Trophoblast cell (in vitro differentiated cells and primary cell): ENCODE measurements around the gene PURB.

Experiments
- DNase-seq, 2 donors: peaks; one replicate each; pipeline ENCODE4 v3.0.0-alpha.2; 2016
- H2AFZ ChIP-seq: 2 replicates; pipeline ENCODE4 v1.6.1; 2013; ENCODE audit warnings: low read length, moderate library complexity, mild to moderate bottlenecking; ENCODE audit not compliant: insufficient read depth, poor library complexity
- H2AK5ac ChIP-seq: 2 replicates; pipeline ENCODE4 v1.6.1; 2013; ENCODE audit warnings: mild to moderate bottlenecking, low read length
- H2BK120ac ChIP-seq: 2 replicates; pipeline ENCODE4 v1.6.1; 2013; ENCODE audit warnings: low read length, mild to moderate bottlenecking, moderate library complexity; ENCODE audit not compliant: insufficient read depth, poor library complexity
- H2BK12ac ChIP-seq: 2 replicates; pipeline ENCODE4 v1.6.1; 2013; ENCODE audit warnings: mild to moderate bottlenecking, low read length, moderate library complexity
- H2BK5ac ChIP-seq: 2 replicates; pipeline ENCODE4 v1.6.1; 2013; ENCODE audit warnings: low read length, low read depth, moderate library complexity, mild to moderate bottlenecking; ENCODE audit not compliant: poor library complexity
- H3K14ac ChIP-seq: 2 replicates; pipeline ENCODE4 v1.6.1; 2013; ENCODE audit warnings: mild to moderate bottlenecking, low read length
- H3K18ac ChIP-seq: 2 replicates; pipeline ENCODE4 v1.6.1; 2013; ENCODE audit warnings: mild to moderate bottlenecking, low read length
- H3K23ac ChIP-seq: 2 replicates; pipeline ENCODE4 v1.6.1; 2013; ENCODE audit warnings: low read length
- H3K27ac ChIP-seq: 2 replicates; pipeline ENCODE4 v1.5.1; 2013; ENCODE audit warnings: low read depth, mild to moderate bottlenecking, inconsistent platforms, low read length, moderate library complexity
- H3K27me3 ChIP-seq: 2 replicates; pipeline ENCODE4 v1.6.1; 2013; ENCODE audit warnings: inconsistent platforms, mild to moderate bottlenecking, low read length, moderate library complexity; ENCODE audit not compliant: insufficient read depth
- H3K36me3 ChIP-seq, 2 experiments: 1 replicate in 1 of 2; 2 replicates in 1 of 2; pipeline ENCODE4 v1.6.1; 2013; ENCODE audit warnings: low read length in 2 of 2, mild to moderate bottlenecking in 2 of 2, moderate library complexity in 1 of 2; ENCODE audit not compliant: insufficient read depth in 2 of 2, control insufficient read depth in 1 of 2
- H3K4ac ChIP-seq: 2 replicates; pipeline ENCODE4 v1.6.1; 2013; ENCODE audit warnings: low read depth, mild to moderate bottlenecking, low read length, moderate library complexity
- H3K4me1 ChIP-seq, 2 experiments: 1 replicate in 1 of 2; 2 replicates in 1 of 2; pipeline ENCODE4 v1.6.1; 2013; ENCODE audit warnings: low read length in 2 of 2, mild to moderate bottlenecking in 2 of 2, moderate library complexity in 1 of 2; ENCODE audit not compliant: insufficient read depth in 2 of 2, control insufficient read depth in 1 of 2
- H3K4me2 ChIP-seq: 2 replicates; pipeline ENCODE4 v1.6.1; 2013; ENCODE audit warnings: inconsistent platforms, mild to moderate bottlenecking, low read length, moderate library complexity
- H3K4me3 ChIP-seq: 2 replicates; pipeline ENCODE4 v1.5.1; 2013; ENCODE audit warnings: mild to moderate bottlenecking, low read depth, low read length, inconsistent platforms
- H3K79me1 ChIP-seq: one replicate; pipeline ENCODE4 v1.6.1; 2013; ENCODE audit warnings: low read length
- H3K79me2 ChIP-seq: 2 replicates; pipeline ENCODE4 v1.6.1; 2013; ENCODE audit warnings: low read length, mild to moderate bottlenecking; ENCODE audit not compliant: control insufficient read depth, insufficient read depth, poor library complexity
- H3K9ac ChIP-seq: 2 replicates; pipeline ENCODE4 v1.6.1; 2013; ENCODE audit warnings: mild to moderate bottlenecking, low read length
- H3K9me3 ChIP-seq: 2 replicates; pipeline ENCODE4 v1.6.1; 2013; ENCODE audit warnings: low read depth, mild to moderate bottlenecking, control low read depth, inconsistent platforms, low read length; ENCODE audit not compliant: insufficient read depth
- H4K12ac ChIP-seq: 2 replicates; pipeline ENCODE4 v1.6.1; 2013; ENCODE audit warnings: low read depth, mild to moderate bottlenecking, low read length, moderate library complexity
- H4K8ac ChIP-seq: 2 replicates; pipeline ENCODE4 v1.6.1; 2013; ENCODE audit warnings: low read depth, mild to moderate bottlenecking, low read length, moderate library complexity
- H4K91ac ChIP-seq: one replicate; pipeline ENCODE4 v1.6.1; 2013; ENCODE audit warnings: low read depth, mild to moderate bottlenecking, low read length, moderate library complexity
- WGBS: extraction: QIAGEN DNeasy Blood & Tissue Kit; methylation state at CpG from one replicate; pipeline ENCODE4 v1.1.7; 2013; ENCODE audit warnings: missing lambda C conversion rate; ENCODE audit not compliant: insufficient read length, insufficient coverage; ENCODE audit errors: extremely low coverage; 5-methylcytosine and 5-hydroxymethylcytosine counted together

The PURB gene

DNA sequence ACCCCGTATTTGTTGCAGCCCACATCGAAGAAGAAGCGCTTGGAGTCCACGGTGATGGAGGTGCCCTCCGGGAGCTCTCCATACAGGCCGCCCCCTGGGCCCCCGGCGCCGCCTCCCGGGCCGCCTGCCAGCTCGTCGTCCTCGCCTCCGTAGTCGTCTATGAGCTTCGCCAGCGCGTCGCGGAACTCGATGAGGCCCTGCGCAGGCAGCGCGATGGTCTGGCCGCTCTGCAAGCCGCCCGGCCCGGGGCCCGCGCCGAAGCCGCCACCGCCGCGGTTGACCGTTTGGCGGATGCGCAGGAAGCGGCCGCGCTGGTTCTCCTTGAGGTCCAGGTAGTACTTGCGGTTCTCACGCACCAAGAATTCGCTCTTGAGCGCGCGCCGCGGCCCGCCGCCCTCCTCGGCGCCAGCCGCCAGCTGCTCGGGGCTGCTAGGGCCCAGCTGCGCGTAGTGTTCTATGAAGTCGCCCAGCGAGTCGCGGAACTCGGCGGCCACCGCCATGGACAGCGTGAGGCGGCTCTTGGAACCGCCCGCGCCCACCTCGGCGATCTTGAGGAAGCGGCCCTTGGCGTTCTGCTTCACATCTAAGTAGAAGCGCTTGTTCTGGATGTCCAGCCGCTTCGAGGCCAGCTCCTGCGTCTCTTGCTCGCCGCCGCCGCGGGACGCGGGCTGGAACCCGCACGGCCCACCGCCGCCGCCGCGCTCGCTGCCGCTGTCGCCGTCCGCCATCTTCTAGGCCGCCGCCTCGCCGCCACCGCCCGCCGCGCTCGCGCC, 523 bp downstream of the PURB start:
- Histone ChIP-seq H2AK5ac (peak overlapping the region; percentile 66), H3K14ac (peak overlapping the region; percentile 89), H2BK5ac (peak overlapping the region; percentile 18), H3K18ac (peak overlapping the region; percentile 40), H3K4me3 (peak overlapping the region; percentile 85), H3K36me3 (peaks cover 0 to 4% of the 10 kb centered on the region in 2 experiments), H2AFZ (peak overlapping the region; percentile 75), H3K27me3 (no peaks in the 10 kb centered on the region), H4K8ac (peak overlapping the region; percentile 83), H3K9me3 (no peaks in the 10 kb centered on the region), H4K91ac (peak overlapping the region; percentile 81), H2BK12ac (no peak overlapping the region), H3K4me2 (peak overlapping the region; percentile 87), H3K4me1 (peaks cover 11% of the 10 kb centered on the region in 2 experiments), H3K23ac (no peak overlapping the region), H3K79me2 (peaks cover 14% of the 10 kb centered on the region), H3K9ac (peak overlapping the region; percentile 95), H2BK120ac (peak overlapping the region; percentile 9), H3K27ac (peak overlapping the region; percentile 80), H3K79me1 (peaks cover 12% of the 10 kb centered on the region), H4K12ac (peak overlapping the region; percentile 79), H3K4ac (peak overlapping the region; percentile 87)
- no CpG with 5 or more reads among the region's 107 CpGs for WGBS
- peak; percentile 40 to 66 for DNase-seq

DNA sequence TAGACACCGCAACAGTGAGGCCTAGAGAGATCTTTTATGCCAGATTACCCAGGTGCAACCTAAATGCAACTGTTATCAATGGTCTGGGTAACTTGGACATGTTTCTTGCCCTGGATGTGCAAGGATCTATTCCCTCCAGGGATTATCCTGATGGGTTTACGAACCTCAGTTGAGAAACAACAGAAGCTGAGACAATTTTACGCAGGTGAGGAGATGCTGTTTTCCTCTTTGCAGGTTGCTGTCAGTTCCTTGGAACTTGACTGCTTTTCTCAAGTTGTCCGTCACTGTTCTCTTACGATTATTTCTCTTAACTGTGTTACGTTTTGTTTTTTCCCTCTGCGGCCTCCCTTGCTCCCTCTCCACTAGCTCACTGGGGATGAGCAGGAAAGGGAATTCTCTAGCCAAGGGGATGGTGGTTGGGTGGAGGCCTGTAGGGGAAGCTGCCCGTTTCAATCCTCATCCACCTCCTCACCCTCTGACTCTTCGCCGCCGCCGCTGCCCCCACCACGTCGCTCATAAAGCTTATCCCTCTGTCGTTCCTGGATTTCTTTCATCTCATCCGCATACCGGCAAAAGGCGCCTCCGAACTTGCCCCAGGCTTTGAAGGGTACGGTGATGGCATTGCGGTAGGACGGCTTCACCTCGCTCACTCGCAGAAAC, 1.2 kb downstream of the PURB start:
- H2BK5ac ChIP-seq = peak overlapping the region; percentile 16
- no peak overlapping the region for H3K27ac ChIP-seq
- peaks cover 14% of the 10 kb centered on the region for H3K79me2 ChIP-seq
- peak overlapping the region; percentile 9 for H2BK120ac ChIP-seq
- H3K14ac ChIP-seq = peak overlapping the region; percentile 89
- H2AK5ac ChIP-seq = no peak overlapping the region
- H4K12ac ChIP-seq = peak overlapping the region; percentile 79
- WGBS = no CpG with 5 or more reads among the region's 24 CpGs
- peak overlapping the region; percentile 85 for H3K4me3 ChIP-seq
- H2AFZ ChIP-seq = peak overlapping the region; percentile 6
- H3K9me3 ChIP-seq = no peaks in the 10 kb centered on the region
- peaks cover 12% of the 10 kb centered on the region for H3K79me1 ChIP-seq
- peaks cover 0 to 4% of the 10 kb centered on the region in 2 experiments for H3K36me3 ChIP-seq
- H4K91ac ChIP-seq = no peak overlapping the region
- H3K9ac ChIP-seq = peak overlapping the region; percentile 95
- peak overlapping the region; percentile 87 for H3K4me2 ChIP-seq
- H3K27me3 ChIP-seq = no peaks in the 10 kb centered on the region
- H3K23ac ChIP-seq = peak overlapping the region; percentile 90
- no peak for DNase-seq
- no peak overlapping the region for H2BK12ac ChIP-seq
- peak overlapping the region; percentile 83 for H4K8ac ChIP-seq
- H3K4ac ChIP-seq = peak overlapping the region; percentile 87
- H3K18ac ChIP-seq = peak overlapping the region; percentile 40
- H3K4me1 ChIP-seq = peaks cover 11% of the 10 kb centered on the region in 2 experiments

DNA sequence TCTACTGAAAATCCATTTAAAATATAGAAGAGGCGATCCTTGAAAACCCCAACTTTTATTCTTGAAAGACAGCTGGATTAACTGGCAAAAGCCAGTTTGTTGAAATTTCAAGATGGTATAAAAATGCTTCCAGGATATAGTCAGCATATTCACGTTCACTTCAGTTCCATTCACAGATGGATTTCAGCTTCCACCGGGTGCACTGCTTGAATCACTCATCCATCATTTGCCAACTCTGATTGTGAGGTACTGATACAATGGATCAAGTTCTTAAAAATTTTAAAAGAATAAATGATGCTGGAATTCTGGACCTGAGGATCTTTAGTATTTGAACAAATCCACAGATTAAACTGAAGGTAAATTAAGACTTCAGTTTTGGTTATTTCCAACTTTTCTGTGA, 2.4 kb downstream of the PURB start:
- H4K91ac ChIP-seq = no peak overlapping the region
- H3K9me3 ChIP-seq = no peaks in the 10 kb centered on the region
- no peak for DNase-seq
- peaks cover 12% of the 10 kb centered on the region for H3K79me1 ChIP-seq
- H2AK5ac ChIP-seq = no peak overlapping the region
- no peak overlapping the region for H2BK5ac ChIP-seq
- H2BK12ac ChIP-seq = no peak overlapping the region
- H3K14ac ChIP-seq = no peak overlapping the region
- H3K4me2 ChIP-seq = no peak overlapping the region
- H3K4ac ChIP-seq = no peak overlapping the region
- H2BK120ac ChIP-seq = no peak overlapping the region
- H3K4me3 ChIP-seq = no peak overlapping the region
- no CpG with 5 or more reads among the region's 3 CpGs for WGBS
- H3K27me3 ChIP-seq = no peaks in the 10 kb centered on the region
- H3K27ac ChIP-seq = no peak overlapping the region
- H3K4me1 ChIP-seq = peaks cover 11% of the 10 kb centered on the region in 2 experiments
- no peak overlapping the region for H4K8ac ChIP-seq
- H3K18ac ChIP-seq = no peak overlapping the region
- H2AFZ ChIP-seq = no peak overlapping the region
- no peak overlapping the region for H3K9ac ChIP-seq
- H4K12ac ChIP-seq = no peak overlapping the region
- peaks cover 14% of the 10 kb centered on the region for H3K79me2 ChIP-seq
- H3K23ac ChIP-seq = no peak overlapping the region
- H3K36me3 ChIP-seq = peaks cover 0 to 4% of the 10 kb centered on the region in 2 experiments

DNA sequence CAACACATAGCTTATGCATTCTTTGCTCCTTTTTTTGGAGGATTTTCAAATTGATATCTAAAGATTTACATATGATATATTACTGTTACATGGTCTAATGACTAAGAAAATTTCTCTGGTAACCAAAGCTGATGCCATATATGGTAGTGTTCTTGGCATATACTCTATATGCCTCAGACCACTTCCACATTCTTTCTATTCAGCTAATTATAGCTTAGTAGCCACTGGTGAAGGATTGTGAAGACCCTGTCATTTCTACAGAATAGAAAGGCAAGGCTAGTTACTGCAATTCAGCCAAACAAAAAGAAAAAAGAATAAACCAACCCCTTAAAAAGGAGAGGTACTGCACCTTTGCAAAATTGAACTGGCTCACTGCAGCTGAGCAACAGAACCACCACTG, 3.7 kb downstream of the PURB start:
- no peaks in the 10 kb centered on the region for H3K27me3 ChIP-seq
- no peak overlapping the region for H2BK5ac ChIP-seq
- H3K14ac ChIP-seq = no peak overlapping the region
- no peak overlapping the region for H4K91ac ChIP-seq
- H3K9me3 ChIP-seq = no peaks in the 10 kb centered on the region
- H3K18ac ChIP-seq = no peak overlapping the region
- peaks cover 14% of the 10 kb centered on the region for H3K79me2 ChIP-seq
- peaks cover 12% of the 10 kb centered on the region for H3K79me1 ChIP-seq
- H3K36me3 ChIP-seq = peaks cover 0 to 4% of the 10 kb centered on the region in 2 experiments
- no peak overlapping the region for H4K12ac ChIP-seq
- DNase-seq = peak in 1 of 2 donors; percentile 21
- H3K4me2 ChIP-seq = peak overlapping the region; percentile 68
- no peak overlapping the region for H3K23ac ChIP-seq
- no peak overlapping the region for H3K27ac ChIP-seq
- no peak overlapping the region for H3K4me3 ChIP-seq
- H3K9ac ChIP-seq = no peak overlapping the region
- H2AK5ac ChIP-seq = no peak overlapping the region
- no peak overlapping the region for H2AFZ ChIP-seq
- no peak overlapping the region for H4K8ac ChIP-seq
- no peak overlapping the region for H2BK12ac ChIP-seq
- no peak overlapping the region for H3K4ac ChIP-seq
- H2BK120ac ChIP-seq = no peak overlapping the region
- peaks cover 11% of the 10 kb centered on the region in 2 experiments for H3K4me1 ChIP-seq
